IMR-90 (cell line): ENCODE measurements around the gene ADGRD1. TPM values are rescaled to one million over a fixed set of nuclear protein-coding genes. Genes with fewer than 3 reads are reported as not detected.

ENCODE experiments used
- ATAC-seq: fragments of 200-7000 bp; cut with Tn5 transposase; 2 replicates; pipeline ENCODE4 v1.9.1; 2020; ENCODE audit warnings: low read depth, mild to moderate bottlenecking, moderate library complexity
- BruUV-seq: library from RNA; stranded (reverse); fragments of 400-500 nt; replicated peaks from 2 replicates; lab custom pipeline; 2021; lab: Mats Ljungman, UMichigan
- CTCF ChIA-PET: fragments of 300-600 bp; formaldehyde crosslinking; extraction: SDS; loops from one replicate; lab custom pipeline; 2021; ENCODE audit warnings: antibody characterized with exemption; lab: Yijun Ruan, JAX
- POLR2A ChIA-PET: fragments of 300-600 bp; sonication (Branson Sonifier 250); formaldehyde crosslinking; loops from one replicate; lab custom pipeline; 2022; ENCODE audit warnings: antibody characterized with exemption; ENCODE audit not compliant: unreplicated experiment; lab: Charles Lee
- DNase-seq: peaks from one replicate; pipeline ENCODE4 v3.0.0; 2013
- H2AFZ ChIP-seq: replicated peaks from 2 replicates; pipeline ENCODE3; 2013; ENCODE audit warnings: low read length, mild to moderate bottlenecking; ENCODE audit not compliant: poor library complexity
- H2AK5ac ChIP-seq: 2 replicates; pipeline ENCODE4 v1.6.1; 2013; ENCODE audit warnings: low read depth, low read length, inconsistent platforms
- H2AK9ac ChIP-seq: replicated peaks from 2 replicates; pipeline ENCODE3; 2013; ENCODE audit warnings: mild to moderate bottlenecking, low read depth, low read length, moderate library complexity; ENCODE audit not compliant: poor library complexity
- H2BK120ac ChIP-seq: 2 replicates; pipeline ENCODE4 v1.6.1; 2013; ENCODE audit warnings: low read depth, low read length, inconsistent platforms
- H2BK15ac ChIP-seq: 3 replicates; pipeline ENCODE4 v1.6.1; 2013; ENCODE audit warnings: low read depth, low read length, inconsistent platforms
- H2BK20ac ChIP-seq: 2 replicates; pipeline ENCODE4 v1.6.1; 2013; ENCODE audit warnings: low read depth, mild to moderate bottlenecking, inconsistent platforms, low read length, moderate library complexity
- H2BK5ac ChIP-seq: 2 replicates; pipeline ENCODE4 v1.6.1; 2013; ENCODE audit warnings: mild to moderate bottlenecking, low read depth, low read length, inconsistent platforms; ENCODE audit not compliant: poor library complexity, severe bottlenecking
- H3K14ac ChIP-seq: replicated peaks from 2 replicates; pipeline ENCODE4 v1.6.1; 2013; ENCODE audit warnings: low read depth, low read length, inconsistent platforms
- H3K18ac ChIP-seq: 2 replicates; pipeline ENCODE4 v1.6.1; 2013; ENCODE audit warnings: low read depth, low read length, control low read depth
- H3K23ac ChIP-seq: 2 replicates; pipeline ENCODE4 v1.6.1; 2013; ENCODE audit warnings: low read depth, low read length, inconsistent platforms
- H3K27ac ChIP-seq: 2 replicates; pipeline ENCODE4 v1.5.1; 2013; ENCODE audit warnings: mild to moderate bottlenecking, control low read depth, low read length; ENCODE audit not compliant: insufficient read depth
- H3K27me3 ChIP-seq: 2 replicates; pipeline ENCODE4 v1.6.1; 2013; ENCODE audit warnings: low read length; ENCODE audit not compliant: control insufficient read depth, insufficient read depth
- H3K36me3 ChIP-seq: 2 replicates; pipeline ENCODE4 v1.6.1; 2013; ENCODE audit warnings: low read length, mixed read lengths; ENCODE audit not compliant: control insufficient read depth, insufficient read depth
- H3K4ac ChIP-seq: 2 replicates; pipeline ENCODE4 v1.6.1; 2013; ENCODE audit warnings: low read depth, low read length, inconsistent platforms
- H3K4me1 ChIP-seq: 2 replicates; pipeline ENCODE4 v1.6.1; 2013; ENCODE audit warnings: low read length, mixed read lengths; ENCODE audit not compliant: control insufficient read depth, insufficient read depth
- H3K4me2 ChIP-seq: 2 replicates; pipeline ENCODE4 v1.6.1; 2013; ENCODE audit warnings: low read depth, mild to moderate bottlenecking, control low read depth, low read length, moderate library complexity
- H3K4me3 ChIP-seq: 2 replicates; pipeline ENCODE4 v1.5.1; 2013; ENCODE audit warnings: low read depth, mild to moderate bottlenecking, control low read depth, low read length, moderate library complexity; ENCODE audit not compliant: insufficient read depth
- H3K56ac ChIP-seq: 2 replicates; pipeline ENCODE4 v1.6.1; 2013; ENCODE audit warnings: low read length, inconsistent platforms; ENCODE audit not compliant: insufficient read depth; ENCODE audit errors: extremely low read depth
- H3K79me1 ChIP-seq, 2 experiments: 2 replicates each; pipeline ENCODE4 v1.6.1; 2013; ENCODE audit warnings: low read length in 2 of 2, inconsistent platforms in 1 of 2, low read depth in 1 of 2
- H3K9ac ChIP-seq: 2 replicates; pipeline ENCODE4 v1.6.1; 2013; ENCODE audit warnings: low read depth, low read length, control low read depth
- H3K9me1 ChIP-seq: 2 replicates; pipeline ENCODE4 v1.6.1; 2013; ENCODE audit warnings: low read length, inconsistent platforms; ENCODE audit not compliant: insufficient read depth
- H3K9me3 ChIP-seq: 2 replicates; pipeline ENCODE4 v1.6.1; 2013; ENCODE audit warnings: low read length; ENCODE audit not compliant: control insufficient read depth, insufficient read depth
- H4K20me1 ChIP-seq: 2 replicates; pipeline ENCODE4 v1.6.1; 2013; ENCODE audit warnings: low read length, inconsistent platforms; ENCODE audit not compliant: insufficient read depth
- H4K5ac ChIP-seq: 2 replicates; pipeline ENCODE4 v1.6.1; 2013; ENCODE audit warnings: mild to moderate bottlenecking, low read depth, low read length, control low read depth
- H4K8ac ChIP-seq, 2 experiments: 2 replicates each; pipeline ENCODE4 v1.6.1; 2013; ENCODE audit warnings: low read depth in 2 of 2, low read length in 2 of 2, control low read depth in 1 of 2, inconsistent platforms in 1 of 2
- H4K91ac ChIP-seq: 2 replicates; pipeline ENCODE4 v1.6.1; 2013; ENCODE audit warnings: low read depth, low read length, inconsistent platforms; ENCODE audit not compliant: insufficient read depth
- BHLHE40 ChIP-seq: fragments of 150-350 bp; IDR thresholded peaks from 2 replicates; pipeline ENCODE4 v1.6.1; 2016; ENCODE audit warnings: mild to moderate bottlenecking, low read depth, low read length
- CEBPB ChIP-seq: IDR thresholded peaks from 2 replicates; pipeline ENCODE4 v1.6.1; 2012; ENCODE audit warnings: low read depth, low read length, improper control_type of control experiment
- CHD1 ChIP-seq: IDR thresholded peaks from 2 replicates; pipeline ENCODE4 v1.6.1; 2012; ENCODE audit warnings: low read depth, low read length, improper control_type of control experiment
- CTCF ChIP-seq: conservative IDR thresholded peaks from 2 replicates; pipeline ENCODE4 v1.5.1; 2012; ENCODE audit warnings: mild to moderate bottlenecking, low read depth, low read length, improper control_type of control experiment
- ELK1 ChIP-seq: fragments of 150-350 bp; IDR thresholded peaks from 2 replicates; pipeline ENCODE4 v1.6.1; 2016; ENCODE audit warnings: low read depth, mild to moderate bottlenecking, low read length, moderate library complexity, borderline replicate concordance
- FOS ChIP-seq: fragments of 150-350 bp; IDR thresholded peaks from 2 replicates; pipeline ENCODE4 v1.6.1; 2016; ENCODE audit warnings: low read depth, low read length
- MAFK ChIP-seq: IDR thresholded peaks from 2 replicates; pipeline ENCODE4 v1.6.1; 2012; ENCODE audit warnings: low read depth, low read length, improper control_type of control experiment
- MAZ ChIP-seq: IDR thresholded peaks from 2 replicates; pipeline ENCODE4 v1.6.1; 2012; ENCODE audit warnings: low read depth, mild to moderate bottlenecking, low read length, improper control_type of control experiment, moderate library complexity, borderline replicate concordance
- MXI1 ChIP-seq: IDR thresholded peaks from 2 replicates; pipeline ENCODE4 v1.6.1; 2012; ENCODE audit warnings: low read depth, mild to moderate bottlenecking, low read length, moderate library complexity, borderline replicate concordance
- NFE2L2 ChIP-seq: fragments of 150-350 bp; IDR thresholded peaks from 2 replicates; pipeline ENCODE4 v1.6.1; 2016; ENCODE audit warnings: low read depth, mild to moderate bottlenecking, low read length
- POLR2A ChIP-seq: IDR thresholded peaks from 2 replicates; pipeline ENCODE4 v1.6.1; 2012; ENCODE audit warnings: mild to moderate bottlenecking, low read depth, low read length
- RAD21 ChIP-seq: IDR thresholded peaks from 2 replicates; pipeline ENCODE4 v1.6.1; 2012; ENCODE audit warnings: low read length, improper control_type of control experiment
- RCOR1 ChIP-seq: IDR thresholded peaks from 2 replicates; pipeline ENCODE4 v1.6.1; 2012; ENCODE audit warnings: mild to moderate bottlenecking, low read length, improper control_type of control experiment; ENCODE audit not compliant: insufficient replicate concordance
- RFX5 ChIP-seq: IDR thresholded peaks from 2 replicates; pipeline ENCODE4 v1.8.0; 2012; ENCODE audit warnings: low read depth, mild to moderate bottlenecking, low read length, moderate library complexity
- SMC3 ChIP-seq: fragments of 150-350 bp; IDR thresholded peaks from 2 replicates; pipeline ENCODE4 v1.6.1; 2016; ENCODE audit warnings: low read depth, mild to moderate bottlenecking, antibody characterized with exemption, low read length, moderate library complexity
- USF2 ChIP-seq: fragments of 150-350 bp; IDR thresholded peaks from 2 replicates; pipeline ENCODE4 v1.6.1; 2017; ENCODE audit warnings: mild to moderate bottlenecking, antibody characterized with exemption, low read length, low read depth
- WGBS, 2 experiments: methylation state at CpG; one replicate each; pipeline versions ENCODE4 v1.1.5 to v1.1.7; 2013; ENCODE audit warnings: missing lambda C conversion rate in 2 of 2; ENCODE audit not compliant: insufficient read length in 1 of 2; ENCODE audit errors: extremely low coverage in 2 of 2; 5-methylcytosine and 5-hydroxymethylcytosine counted together
- dilution Hi-C: fragments of 300-500 bp; cut with HindIII; formaldehyde crosslinking; loops from one replicate; pipeline ENCODE4 v1.14.3; 2018; ENCODE audit warnings: low sequenced_read_pairs; ENCODE audit not compliant: unreplicated experiment
- in situ Hi-C: fragments of 300-500 bp; cut with MboI; formaldehyde crosslinking; loops from 3 replicates; pipeline ENCODE4 v1.14.3; 2019; ENCODE audit warnings: low sequenced_read_pairs, inconsistent platforms, mixed read lengths
- intact Hi-C: fragments of 100-400 bp; cut with micrococcal nuclease; formaldehyde crosslinking; loops from 2 replicates; pipeline ENCODE4 v1.10.0; 2022
- polyA plus RNA-seq, 3 experiments: library from polyadenylated mRNA; depleted of rRNA; stranded (reverse); fragments of >200 nt; gene quantifications; 2 replicates each; pipeline ENCODE4 v1.2.3, GENCODE V29; 2012; ENCODE audit warnings: low replicate concordance in 1 of 3
- total RNA-seq: library from RNA; depleted of rRNA; stranded (reverse); fragments of >200 nt; gene quantifications from 2 replicates; pipeline ENCODE4 v1.2.3, GENCODE V29; 2012

ADGRD1 gene
- total and polyA plus RNA-seq, 2 of the 4 experiments (the other 2 are of a cell fraction) = not detected

GRCh38 chr12:131024026-131024425, 70.3 kb downstream of the ADGRD1 start:
- no peak overlapping the region for H4K8ac ChIP-seq
- no peaks in the 10 kb centered on the region for H3K4me1 ChIP-seq
- ChIA-PET POLR2A (no interaction called here), CTCF (no interaction called here)
- no peak overlapping the region for H3K56ac ChIP-seq
- no peak overlapping the region for H2BK20ac ChIP-seq
- no TSS peak for BruUV-seq
- H3K36me3 ChIP-seq = no peaks in the 10 kb centered on the region
- no peak for DNase-seq
- peak overlapping the region; percentile 13 for H2AK9ac ChIP-seq
- H3K23ac ChIP-seq = no peak overlapping the region
- H2AFZ ChIP-seq = no peak overlapping the region
- intact Hi-C loops (no loop called here), in situ Hi-C loops (no loop called here), dilution Hi-C loops (no loop called here)
- H2BK120ac ChIP-seq = no peak overlapping the region
- 28% methylated on average over 3 of the region's 11 CpGs; no CpG with 5 or more reads in 1 of the 2 experiments for WGBS, 2 experiments
- H3K9ac ChIP-seq = no peak overlapping the region
- H3K14ac ChIP-seq = no peak overlapping the region
- no peaks in the 10 kb centered on the region for H4K20me1 ChIP-seq
- H3K79me1 ChIP-seq = no peaks in the 10 kb centered on the region
- H3K9me1 ChIP-seq = no peaks in the 10 kb centered on the region
- H2BK15ac ChIP-seq = no peak overlapping the region
- H2BK5ac ChIP-seq = no peak overlapping the region
- no peak overlapping the region for H3K18ac ChIP-seq
- no peak overlapping the region for H3K4ac ChIP-seq
- no peak overlapping the region for H2AK5ac ChIP-seq
- no peak overlapping the region for H3K4me3 ChIP-seq
- no peak for ATAC-seq
- H3K9me3 ChIP-seq = peaks cover 48% of the 10 kb centered on the region
- H4K91ac ChIP-seq = no peak overlapping the region
- no peak overlapping the region for H4K5ac ChIP-seq
- H3K27me3 ChIP-seq = no peaks in the 10 kb centered on the region
- H3K4me2 ChIP-seq = no peak overlapping the region
- TF ChIP-seq CEBPB (no peak), MXI1 (no peak), CTCF (no peak), USF2 (no peak), RAD21 (no peak), FOS (no peak), MAZ (no peak), RCOR1 (no peak), NFE2L2 (no peak), ELK1 (no peak), RFX5 (no peak), SMC3 (no peak), POLR2A (no peak), BHLHE40 (no peak), CHD1 (no peak), MAFK (no peak)
- H3K27ac ChIP-seq = no peak overlapping the region
